ENCODE measurements around the gene KRTCAP2.
"Not testable (repeated sequence)": the region's sequence is repeated elsewhere in the genome, so short reads cannot be mapped to it uniquely, and the experiment has no call there.

GRCh38 chr1:155214702-155215101 is 41.6 kb upstream of the KRTCAP2 start:
- TF ChIP-seq CTCF, EP300, POLR2A, POLR2AphosphoS5 (IDR thresholded peaks at IDR 0.05): not testable (repeated sequence)
